IMR-90 (cell line): ENCODE results near the gene ATXN1. TPM values are rescaled to one million over a fixed set of nuclear protein-coding genes. Genes with fewer than 3 reads are reported as not detected.

ENCODE experiments used
- ATAC-seq: fragments of 200-7000 bp; cut with Tn5 transposase; 2 replicates; pipeline ENCODE4 v1.9.1; 2020; ENCODE audit warnings: low read depth, mild to moderate bottlenecking, moderate library complexity
- BruUV-seq: library from RNA; stranded (reverse); fragments of 400-500 nt; replicated peaks from 2 replicates; lab custom pipeline; 2021; lab: Mats Ljungman, UMichigan
- CTCF ChIA-PET: fragments of 300-600 bp; formaldehyde crosslinking; extraction: SDS; loops from one replicate; lab custom pipeline; 2021; ENCODE audit warnings: antibody characterized with exemption; lab: Yijun Ruan, JAX
- POLR2A ChIA-PET: fragments of 300-600 bp; sonication (Branson Sonifier 250); formaldehyde crosslinking; loops from one replicate; lab custom pipeline; 2022; ENCODE audit warnings: antibody characterized with exemption; ENCODE audit not compliant: unreplicated experiment; lab: Charles Lee
- DNase-seq: peaks from one replicate; pipeline ENCODE4 v3.0.0; 2013
- H2AFZ ChIP-seq: replicated peaks from 2 replicates; pipeline ENCODE3; 2013; ENCODE audit warnings: low read length, mild to moderate bottlenecking; ENCODE audit not compliant: poor library complexity
- H2AK5ac ChIP-seq: 2 replicates; pipeline ENCODE4 v1.6.1; 2013; ENCODE audit warnings: low read depth, low read length, inconsistent platforms
- H2AK9ac ChIP-seq: replicated peaks from 2 replicates; pipeline ENCODE3; 2013; ENCODE audit warnings: mild to moderate bottlenecking, low read depth, low read length, moderate library complexity; ENCODE audit not compliant: poor library complexity
- H2BK120ac ChIP-seq: 2 replicates; pipeline ENCODE4 v1.6.1; 2013; ENCODE audit warnings: low read depth, low read length, inconsistent platforms
- H2BK15ac ChIP-seq: 3 replicates; pipeline ENCODE4 v1.6.1; 2013; ENCODE audit warnings: low read depth, low read length, inconsistent platforms
- H2BK20ac ChIP-seq: 2 replicates; pipeline ENCODE4 v1.6.1; 2013; ENCODE audit warnings: low read depth, mild to moderate bottlenecking, inconsistent platforms, low read length, moderate library complexity
- H2BK5ac ChIP-seq: 2 replicates; pipeline ENCODE4 v1.6.1; 2013; ENCODE audit warnings: mild to moderate bottlenecking, low read depth, low read length, inconsistent platforms; ENCODE audit not compliant: poor library complexity, severe bottlenecking
- H3K14ac ChIP-seq: replicated peaks from 2 replicates; pipeline ENCODE4 v1.6.1; 2013; ENCODE audit warnings: low read depth, low read length, inconsistent platforms
- H3K18ac ChIP-seq: 2 replicates; pipeline ENCODE4 v1.6.1; 2013; ENCODE audit warnings: low read depth, low read length, control low read depth
- H3K23ac ChIP-seq: 2 replicates; pipeline ENCODE4 v1.6.1; 2013; ENCODE audit warnings: low read depth, low read length, inconsistent platforms
- H3K27ac ChIP-seq: 2 replicates; pipeline ENCODE4 v1.5.1; 2013; ENCODE audit warnings: mild to moderate bottlenecking, control low read depth, low read length; ENCODE audit not compliant: insufficient read depth
- H3K27me3 ChIP-seq: 2 replicates; pipeline ENCODE4 v1.6.1; 2013; ENCODE audit warnings: low read length; ENCODE audit not compliant: control insufficient read depth, insufficient read depth
- H3K36me3 ChIP-seq: 2 replicates; pipeline ENCODE4 v1.6.1; 2013; ENCODE audit warnings: low read length, mixed read lengths; ENCODE audit not compliant: control insufficient read depth, insufficient read depth
- H3K4ac ChIP-seq: 2 replicates; pipeline ENCODE4 v1.6.1; 2013; ENCODE audit warnings: low read depth, low read length, inconsistent platforms
- H3K4me1 ChIP-seq: 2 replicates; pipeline ENCODE4 v1.6.1; 2013; ENCODE audit warnings: low read length, mixed read lengths; ENCODE audit not compliant: control insufficient read depth, insufficient read depth
- H3K4me2 ChIP-seq: 2 replicates; pipeline ENCODE4 v1.6.1; 2013; ENCODE audit warnings: low read depth, mild to moderate bottlenecking, control low read depth, low read length, moderate library complexity
- H3K4me3 ChIP-seq: 2 replicates; pipeline ENCODE4 v1.5.1; 2013; ENCODE audit warnings: low read depth, mild to moderate bottlenecking, control low read depth, low read length, moderate library complexity; ENCODE audit not compliant: insufficient read depth
- H3K56ac ChIP-seq: 2 replicates; pipeline ENCODE4 v1.6.1; 2013; ENCODE audit warnings: low read length, inconsistent platforms; ENCODE audit not compliant: insufficient read depth; ENCODE audit errors: extremely low read depth
- H3K79me1 ChIP-seq, 2 experiments: 2 replicates each; pipeline ENCODE4 v1.6.1; 2013; ENCODE audit warnings: low read length in 2 of 2, inconsistent platforms in 1 of 2, low read depth in 1 of 2
- H3K9ac ChIP-seq: 2 replicates; pipeline ENCODE4 v1.6.1; 2013; ENCODE audit warnings: low read depth, low read length, control low read depth
- H3K9me1 ChIP-seq: 2 replicates; pipeline ENCODE4 v1.6.1; 2013; ENCODE audit warnings: low read length, inconsistent platforms; ENCODE audit not compliant: insufficient read depth
- H3K9me3 ChIP-seq: 2 replicates; pipeline ENCODE4 v1.6.1; 2013; ENCODE audit warnings: low read length; ENCODE audit not compliant: control insufficient read depth, insufficient read depth
- H4K20me1 ChIP-seq: 2 replicates; pipeline ENCODE4 v1.6.1; 2013; ENCODE audit warnings: low read length, inconsistent platforms; ENCODE audit not compliant: insufficient read depth
- H4K5ac ChIP-seq: 2 replicates; pipeline ENCODE4 v1.6.1; 2013; ENCODE audit warnings: mild to moderate bottlenecking, low read depth, low read length, control low read depth
- H4K8ac ChIP-seq, 2 experiments: 2 replicates each; pipeline ENCODE4 v1.6.1; 2013; ENCODE audit warnings: low read depth in 2 of 2, low read length in 2 of 2, control low read depth in 1 of 2, inconsistent platforms in 1 of 2
- H4K91ac ChIP-seq: 2 replicates; pipeline ENCODE4 v1.6.1; 2013; ENCODE audit warnings: low read depth, low read length, inconsistent platforms; ENCODE audit not compliant: insufficient read depth
- MAFK ChIP-seq: IDR thresholded peaks from 2 replicates; pipeline ENCODE4 v1.6.1; 2012; ENCODE audit warnings: low read depth, low read length, improper control_type of control experiment
- MAZ ChIP-seq: IDR thresholded peaks from 2 replicates; pipeline ENCODE4 v1.6.1; 2012; ENCODE audit warnings: low read depth, mild to moderate bottlenecking, low read length, improper control_type of control experiment, moderate library complexity, borderline replicate concordance
- WGBS, 2 experiments: methylation state at CpG; one replicate each; pipeline versions ENCODE4 v1.1.5 to v1.1.7; 2013; ENCODE audit warnings: missing lambda C conversion rate in 2 of 2; ENCODE audit not compliant: insufficient read length in 1 of 2; ENCODE audit errors: extremely low coverage in 2 of 2; 5-methylcytosine and 5-hydroxymethylcytosine counted together
- dilution Hi-C: fragments of 300-500 bp; cut with HindIII; formaldehyde crosslinking; loops from one replicate; pipeline ENCODE4 v1.14.3; 2018; ENCODE audit warnings: low sequenced_read_pairs; ENCODE audit not compliant: unreplicated experiment
- in situ Hi-C: fragments of 300-500 bp; cut with MboI; formaldehyde crosslinking; loops from 3 replicates; pipeline ENCODE4 v1.14.3; 2019; ENCODE audit warnings: low sequenced_read_pairs, inconsistent platforms, mixed read lengths
- intact Hi-C: fragments of 100-400 bp; cut with micrococcal nuclease; formaldehyde crosslinking; loops from 2 replicates; pipeline ENCODE4 v1.10.0; 2022
- polyA plus RNA-seq, 3 experiments: library from polyadenylated mRNA; depleted of rRNA; stranded (reverse); fragments of >200 nt; gene quantifications; 2 replicates each; pipeline ENCODE4 v1.2.3, GENCODE V29; 2012; ENCODE audit warnings: low replicate concordance in 1 of 3
- total RNA-seq: library from RNA; depleted of rRNA; stranded (reverse); fragments of >200 nt; gene quantifications from 2 replicates; pipeline ENCODE4 v1.2.3, GENCODE V29; 2012

Gene ATXN1
- total and polyA plus RNA-seq, 2 of the 4 experiments (the other 2 are of a cell fraction): 7.3 to 11.1 TPM

GRCh38 chr6:16391451-16391912, 369.8 kb downstream of the ATXN1 start:
- ChIA-PET CTCF (no interaction called here), POLR2A (no interaction called here)
- in situ Hi-C loops: no loop called here
- no peaks in the 10 kb centered on the region for H4K20me1 ChIP-seq
- H2AK5ac ChIP-seq: peak overlapping the region; percentile 92
- H3K18ac ChIP-seq: peak overlapping the region; percentile 44
- H3K9ac ChIP-seq: no peak overlapping the region
- no peaks in the 10 kb centered on the region for H3K9me3 ChIP-seq
- no peaks in the 10 kb centered on the region; the same call in 1 of the 2 replicates for H3K36me3 ChIP-seq
- TF ChIP-seq MAFK: no peak
- TF ChIP-seq MAZ: no peak
- H3K27me3 ChIP-seq: no peaks in the 10 kb centered on the region
- peak overlapping the region; percentile 85 for H3K14ac ChIP-seq
- dilution Hi-C loops: no loop called here
- peak overlapping the region; percentile 56 for H2AK9ac ChIP-seq
- ATAC-seq: peak; percentile 66
- H3K4me2 ChIP-seq: peak overlapping the region; percentile 64; the same call in 1 of the 2 replicates
- intact Hi-C loops: no loop called here
- H3K9me1 ChIP-seq: peaks cover 10% of the 10 kb centered on the region
- peak overlapping the region; percentile 63 for H2AFZ ChIP-seq
- peak; percentile 68 for DNase-seq
- peak overlapping the region; percentile 93 for H3K4ac ChIP-seq
- BruUV-seq: no TSS peak
- H3K23ac ChIP-seq: peak overlapping the region; percentile 77
- peak overlapping the region; percentile 96 for H2BK120ac ChIP-seq
- peak overlapping the region; percentile 87 for H4K91ac ChIP-seq
- H3K79me1 ChIP-seq: peaks cover 15 to 18% of the 10 kb centered on the region in 2 experiments
- H3K4me3 ChIP-seq: no peak overlapping the region
- peak overlapping the region; percentile 66; the same call in 2 of the 3 replicates for H2BK15ac ChIP-seq
- H3K4me1 ChIP-seq: peaks cover 19% of the 10 kb centered on the region
- peak overlapping the region; percentile 82 for H2BK5ac ChIP-seq
- H2BK20ac ChIP-seq: peak overlapping the region; percentile 89
- no CpG with 5 or more reads among the region's 2 CpGs for WGBS, 2 experiments
- peak overlapping the region; percentile 68 to 79; a peak in 3 of 4 replicates for H4K8ac ChIP-seq
- H3K27ac ChIP-seq: peak overlapping the region; percentile 85
- peak overlapping the region; percentile 39; the same call in 1 of the 2 replicates for H3K56ac ChIP-seq
- H4K5ac ChIP-seq: peak overlapping the region; percentile 40
